Astrocyte (in vitro differentiated cells and primary cell): ENCODE data around the gene RAB8A.

Experiments used
- EZH2 ChIP-seq: IDR thresholded peaks from 2 replicates; pipeline ENCODE4 v1.6.1; 2012; ENCODE audit warnings: mild to moderate bottlenecking, low read length, inconsistent platforms; ENCODE audit not compliant: insufficient read depth
- TF ChIP-seq, protein P1 (sequence below): IDR thresholded peaks from 2 replicates; pipeline ENCODE4 v1.5.1; 2011; ENCODE audit warnings: low read depth, mild to moderate bottlenecking, inconsistent platforms, low read length, moderate library complexity; ENCODE audit not compliant: insufficient read depth

DNA sequence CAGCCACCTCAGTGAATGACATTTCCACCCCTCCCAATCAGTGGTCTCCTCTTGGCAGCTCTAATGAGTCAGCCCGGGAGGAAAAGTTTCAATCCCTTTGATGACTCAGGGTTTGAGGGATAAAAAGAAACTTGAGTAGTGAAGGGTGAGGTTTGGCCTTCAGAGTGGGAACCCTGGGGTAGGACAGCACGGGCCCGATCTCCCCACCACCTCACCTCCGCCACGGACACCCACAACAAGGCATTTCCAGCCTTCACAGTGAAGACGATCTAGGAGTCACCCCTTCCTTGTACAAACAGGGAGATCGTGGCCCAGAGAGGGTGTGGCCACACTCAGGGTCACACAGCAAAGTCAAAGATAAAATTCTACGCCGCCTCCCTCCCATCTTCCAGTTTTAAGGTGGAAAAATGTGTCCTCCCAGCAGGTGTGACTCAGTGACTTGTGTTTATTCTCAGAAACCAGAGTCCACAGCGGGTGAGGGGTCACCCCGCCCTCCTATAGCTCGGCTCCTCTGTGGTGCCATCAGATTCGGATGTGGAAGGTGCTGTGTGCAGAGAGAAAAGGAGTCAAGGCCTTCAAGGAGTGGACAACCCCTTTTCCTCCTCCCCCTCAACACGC lies 49.4 kb downstream of the RAB8A start:
- TF ChIP-seq, protein P1, sequence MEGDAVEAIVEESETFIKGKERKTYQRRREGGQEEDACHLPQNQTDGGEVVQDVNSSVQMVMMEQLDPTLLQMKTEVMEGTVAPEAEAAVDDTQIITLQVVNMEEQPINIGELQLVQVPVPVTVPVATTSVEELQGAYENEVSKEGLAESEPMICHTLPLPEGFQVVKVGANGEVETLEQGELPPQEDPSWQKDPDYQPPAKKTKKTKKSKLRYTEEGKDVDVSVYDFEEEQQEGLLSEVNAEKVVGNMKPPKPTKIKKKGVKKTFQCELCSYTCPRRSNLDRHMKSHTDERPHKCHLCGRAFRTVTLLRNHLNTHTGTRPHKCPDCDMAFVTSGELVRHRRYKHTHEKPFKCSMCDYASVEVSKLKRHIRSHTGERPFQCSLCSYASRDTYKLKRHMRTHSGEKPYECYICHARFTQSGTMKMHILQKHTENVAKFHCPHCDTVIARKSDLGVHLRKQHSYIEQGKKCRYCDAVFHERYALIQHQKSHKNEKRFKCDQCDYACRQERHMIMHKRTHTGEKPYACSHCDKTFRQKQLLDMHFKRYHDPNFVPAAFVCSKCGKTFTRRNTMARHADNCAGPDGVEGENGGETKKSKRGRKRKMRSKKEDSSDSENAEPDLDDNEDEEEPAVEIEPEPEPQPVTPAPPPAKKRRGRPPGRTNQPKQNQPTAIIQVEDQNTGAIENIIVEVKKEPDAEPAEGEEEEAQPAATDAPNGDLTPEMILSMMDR, result no peak
- no peak for TF ChIP-seq EZH2
